Activated T-helper 2 cell treated with anti-CD3 and anti-CD28 coated beads, Interferon-gamma antibody, Interleukin-2, Interleukin-4, amounts not matched to agents 10 μg/mL and 5 μg/mL and 100 μg/mL, durations not matched to agents 14 hours and 24 hours and 36 hours (primary cell): ENCODE results near the gene TP73. TPM values are rescaled to one million over a fixed set of nuclear protein-coding genes. Genes with fewer than 3 reads are reported as not detected.
"Not testable (repeated sequence)": the region's sequence is repeated elsewhere in the genome, so short reads cannot be mapped to it uniquely, and the experiment has no call there.

Experiments used
- DNase-seq: peaks from one replicate; pipeline ENCODE4 v3.0.0; 2021; ENCODE audit warnings: low spot score
- H3K27ac Mint-ChIP-seq: one replicate; pipeline ENCODE4 v1.8.0; 2021; ENCODE audit warnings: mixed read lengths
- H3K27me3 Mint-ChIP-seq: one replicate; pipeline ENCODE4 v1.8.0; 2021; ENCODE audit warnings: low read depth, mixed read lengths
- H3K36me3 Mint-ChIP-seq: one replicate; pipeline ENCODE4 v1.8.0; 2021; ENCODE audit warnings: low read depth, mixed read lengths
- H3K4me1 Mint-ChIP-seq: one replicate; pipeline ENCODE4 v1.8.0; 2021; ENCODE audit warnings: low read depth, mixed read lengths
- H3K4me3 Mint-ChIP-seq: one replicate; pipeline ENCODE4 v1.8.0; 2021; ENCODE audit warnings: low read depth, mild to moderate bottlenecking, moderate library complexity, mixed read lengths
- H3K9me3 Mint-ChIP-seq: one replicate; pipeline ENCODE4 v1.8.0; 2021; ENCODE audit warnings: mixed read lengths
- intact Hi-C: fragments of 100-400 bp; cut with micrococcal nuclease; formaldehyde crosslinking; loops from one replicate; pipeline ENCODE4 v1.15.1; 2023
- total RNA-seq: library from RNA; stranded (reverse); gene quantifications from 2 replicates; pipeline ENCODE4 v1.2.3, GENCODE V29; 2022

The TP73 gene
- total RNA-seq, 1 donor from 2014 or later: 2.5 TPM

DNA sequence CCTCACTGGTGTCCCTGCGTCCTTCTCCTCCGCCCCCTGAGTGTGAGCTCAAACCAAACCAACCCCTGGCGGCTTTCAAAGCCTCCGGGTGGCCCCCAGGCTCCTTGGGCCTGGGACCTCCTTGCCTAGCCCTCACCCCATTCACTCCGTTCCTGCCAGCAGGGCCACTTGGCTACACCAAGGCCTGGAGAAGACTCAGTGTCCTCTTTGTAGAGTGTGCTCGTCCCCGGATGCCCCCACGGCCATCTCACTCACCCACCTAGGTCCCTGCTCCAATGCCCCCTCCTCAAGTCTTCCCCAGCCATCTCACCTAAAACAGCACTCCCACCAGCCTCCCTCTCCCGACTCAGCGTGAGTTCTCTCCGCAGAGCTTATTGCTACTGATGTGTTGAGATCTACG is 92.8 kb downstream of the TP73 start:
- Mint-ChIP-seq H3K27me3 (no peaks in the 10 kb centered on the region), H3K27ac (no peak overlapping the region), H3K36me3 (no peaks in the 10 kb centered on the region), H3K4me3 (no peak overlapping the region), H3K9me3 (no peaks in the 10 kb centered on the region), H3K4me1 (peaks cover 19% of the 10 kb centered on the region)
- intact Hi-C loops: no loop called here
- DNase-seq: no peak

DNA sequence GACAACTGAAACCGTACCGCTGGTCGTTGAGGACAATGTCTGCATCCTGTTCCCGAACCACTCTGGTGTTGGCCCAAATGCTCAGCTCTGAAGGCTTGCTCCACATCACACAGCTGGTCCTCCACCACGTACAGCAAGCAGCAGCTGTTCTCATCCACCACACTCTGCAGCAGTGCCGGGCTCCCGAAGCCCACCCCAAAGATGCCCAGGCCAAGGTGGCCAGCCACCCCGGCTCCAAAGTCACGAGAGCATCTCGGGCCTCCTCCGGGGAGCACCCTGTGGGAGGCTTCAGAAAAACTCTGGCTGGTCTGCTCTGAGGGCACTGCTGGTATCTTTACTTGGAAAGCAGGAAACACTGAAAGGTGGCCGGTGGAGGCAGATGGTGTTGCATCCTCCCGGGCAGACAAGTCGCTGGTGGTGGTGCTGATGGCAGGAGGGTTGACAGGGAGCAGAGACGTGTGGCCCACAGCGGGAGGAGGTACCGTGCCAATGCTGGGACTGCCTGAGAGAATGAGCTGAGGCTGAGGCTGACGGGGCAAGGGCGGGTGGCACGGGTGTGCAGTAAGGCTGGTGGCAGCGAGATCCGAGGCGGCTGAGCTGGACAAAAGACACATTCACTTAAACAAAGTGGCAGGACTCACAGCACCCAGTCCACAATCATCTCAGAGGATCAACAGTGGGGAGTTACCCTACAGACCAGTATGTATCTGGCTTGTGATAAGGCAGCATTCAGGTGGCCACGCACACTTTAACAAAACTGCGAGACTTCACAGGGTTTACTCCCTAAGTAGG is 93.5 kb downstream of the TP73 start:
- intact Hi-C loops: no loop called here
- H3K27me3 Mint-ChIP-seq: no peaks in the 10 kb centered on the region
- H3K27ac Mint-ChIP-seq: peak overlapping the region; percentile 24
- H3K9me3 Mint-ChIP-seq: no peaks in the 10 kb centered on the region
- no peaks in the 10 kb centered on the region for H3K36me3 Mint-ChIP-seq
- no peak for DNase-seq
- H3K4me3 Mint-ChIP-seq: peak overlapping the region; percentile 77
- peaks cover 19% of the 10 kb centered on the region for H3K4me1 Mint-ChIP-seq

DNA sequence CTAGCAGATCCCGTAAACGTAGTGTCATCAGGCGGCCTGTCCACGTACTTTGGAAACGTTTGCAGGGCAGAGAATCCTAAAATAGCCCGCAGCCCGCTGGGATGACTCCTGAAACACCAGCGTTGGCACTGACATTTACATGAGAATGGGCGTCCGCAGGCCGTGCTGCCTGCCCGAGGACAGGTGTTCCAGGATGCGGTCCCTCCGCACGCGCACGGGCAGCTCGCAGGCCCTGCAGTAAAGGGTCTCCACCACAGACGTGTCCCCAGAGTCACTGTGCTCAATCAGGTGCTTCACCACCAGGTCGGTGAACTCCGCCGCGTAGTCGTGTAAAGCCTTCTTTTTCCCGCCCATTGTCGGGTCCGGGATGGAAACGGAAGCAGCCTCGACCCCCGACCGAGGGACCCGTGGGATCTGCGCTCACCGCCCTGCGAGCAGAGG is 94.1 kb downstream of the TP73 start:
- Mint-ChIP-seq H3K4me3 (peak overlapping the region; percentile 77), H3K4me1 (peaks cover 19% of the 10 kb centered on the region), H3K27ac (no peak overlapping the region), H3K36me3 (no peaks in the 10 kb centered on the region), H3K9me3 (no peaks in the 10 kb centered on the region), H3K27me3 (no peaks in the 10 kb centered on the region)
- intact Hi-C loops: no loop called here
- DNase-seq: no peak

DNA sequence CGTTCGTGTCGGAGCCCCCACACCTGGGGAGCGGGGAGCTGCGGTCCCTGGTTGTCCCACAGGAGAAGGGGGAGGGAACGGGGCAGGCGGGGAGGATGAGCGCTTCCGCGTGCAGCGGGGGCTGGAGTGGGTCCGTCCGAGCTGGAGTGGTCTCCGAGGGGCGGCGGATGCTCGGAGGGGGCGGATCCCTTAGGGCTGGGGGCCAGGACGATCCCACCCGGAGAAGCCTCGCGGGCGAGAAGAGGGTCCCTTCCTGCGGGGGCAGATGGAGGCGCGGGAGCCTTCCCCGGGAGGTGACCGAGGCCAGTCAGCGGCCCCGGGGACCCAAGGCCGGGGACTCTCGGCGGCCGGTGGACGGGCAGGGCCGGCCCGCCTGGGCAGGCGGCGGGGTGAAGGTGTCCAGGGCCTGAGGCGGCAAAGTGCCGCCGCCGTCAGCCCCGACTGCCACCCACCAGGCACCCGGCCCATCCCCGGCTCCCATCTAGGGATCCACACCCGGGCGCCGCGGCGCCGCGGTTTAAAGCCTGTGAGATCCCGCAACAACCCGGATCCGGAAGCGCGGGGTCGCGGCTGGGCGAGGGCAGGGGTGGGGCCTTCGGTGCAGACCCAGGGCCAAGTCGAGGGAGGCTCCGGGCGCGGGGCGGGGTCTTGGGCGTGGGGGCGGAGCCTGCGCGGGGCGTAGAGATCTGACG is 94.7 kb downstream of the TP73 start:
- Mint-ChIP-seq H3K4me3 (peak overlapping the region; percentile 77), H3K9me3 (no peaks in the 10 kb centered on the region), H3K27me3 (no peaks in the 10 kb centered on the region), H3K36me3 (no peaks in the 10 kb centered on the region), H3K27ac (no peak overlapping the region), H3K4me1 (peaks cover 19% of the 10 kb centered on the region)
- peak; percentile 81 for DNase-seq
- intact Hi-C loops: no loop called here

DNA sequence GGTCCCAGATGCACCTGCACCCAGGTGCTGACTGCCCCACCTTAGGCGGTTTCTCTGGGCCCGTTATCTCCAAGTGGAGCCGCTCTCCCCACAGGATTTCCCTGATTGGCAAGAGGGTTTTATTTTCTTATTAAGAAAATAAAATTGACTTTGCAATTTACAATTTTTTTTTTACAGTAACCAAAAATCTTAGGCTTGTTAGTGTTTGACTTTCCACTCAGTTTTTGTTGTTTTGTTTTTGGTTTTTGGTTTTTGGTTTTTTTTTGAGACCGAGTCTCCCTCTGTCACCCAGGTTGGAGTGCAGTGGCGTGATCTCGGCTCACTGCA is 95.2 kb downstream of the TP73 start:
- Mint-ChIP-seq H3K4me1 (peaks cover 19% of the 10 kb centered on the region), H3K9me3 (no peaks in the 10 kb centered on the region), H3K4me3 (peak overlapping the region; percentile 71), H3K27me3 (no peaks in the 10 kb centered on the region), H3K27ac (no peak overlapping the region), H3K36me3 (no peaks in the 10 kb centered on the region)
- intact Hi-C loops: no loop called here
- DNase-seq: no peak

DNA sequence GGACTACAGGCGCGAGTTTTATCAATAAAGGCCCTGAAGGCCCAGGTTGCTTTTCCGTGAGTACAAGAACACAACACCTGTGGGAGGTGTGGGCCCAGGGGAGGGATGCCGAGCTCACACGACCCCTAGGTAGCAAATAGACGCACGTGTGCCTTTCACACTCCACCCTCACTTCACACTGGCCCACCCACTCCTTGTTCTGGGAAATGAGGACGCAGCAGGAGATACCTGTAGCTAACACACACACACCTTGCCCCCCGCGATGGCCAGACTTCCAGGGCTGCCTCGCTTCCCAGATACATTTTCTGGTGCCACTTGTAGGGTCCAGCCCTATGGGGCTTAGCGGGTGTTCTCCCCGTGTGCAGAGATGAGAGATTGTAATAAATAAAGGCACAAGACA is 95.6 kb downstream of the TP73 start:
- no peak overlapping the region for H3K27ac Mint-ChIP-seq
- no peaks in the 10 kb centered on the region for H3K27me3 Mint-ChIP-seq
- H3K4me3 Mint-ChIP-seq: peak overlapping the region; percentile 71
- H3K36me3 Mint-ChIP-seq: no peaks in the 10 kb centered on the region
- H3K9me3 Mint-ChIP-seq: no peaks in the 10 kb centered on the region
- DNase-seq: no peak
- peaks cover 19% of the 10 kb centered on the region for H3K4me1 Mint-ChIP-seq
- intact Hi-C loops: no loop called here

DNA sequence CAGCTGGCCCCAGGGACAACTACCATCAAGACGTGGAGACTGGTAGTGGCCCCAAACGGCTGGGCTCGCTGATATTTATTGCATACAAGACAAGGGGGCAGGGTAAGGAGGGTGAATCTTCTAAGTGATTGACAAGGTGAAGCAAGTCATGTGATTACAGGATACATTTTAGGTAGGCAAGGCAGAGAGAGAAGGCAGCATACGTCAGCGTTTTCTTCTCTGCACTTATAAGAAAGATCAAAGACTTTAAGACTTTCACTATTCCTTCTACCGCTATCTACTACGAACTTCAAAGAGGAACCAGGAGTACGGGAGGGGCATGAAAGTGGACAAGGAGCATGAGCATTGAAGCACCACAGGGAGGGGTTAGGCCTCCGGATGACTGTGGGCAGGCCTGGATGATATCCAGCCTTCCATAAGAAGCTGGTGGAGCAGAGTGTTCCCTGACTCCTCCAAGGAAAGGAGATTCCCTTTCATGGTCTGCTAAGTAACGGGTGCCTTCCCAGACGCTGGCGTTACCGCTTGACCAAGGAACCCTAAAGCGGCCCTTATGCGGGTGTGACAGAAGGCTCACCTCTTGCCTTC is 96.1 kb downstream of the TP73 start:
- H3K27ac Mint-ChIP-seq, H3K27me3 Mint-ChIP-seq, DNase-seq, H3K9me3 Mint-ChIP-seq, H3K36me3 Mint-ChIP-seq, intact Hi-C loops: not testable (repeated sequence)
- Mint-ChIP-seq H3K4me1 (peaks cover 19% of the 10 kb centered on the region), H3K4me3 (peak overlapping the region; percentile 44)

DNA sequence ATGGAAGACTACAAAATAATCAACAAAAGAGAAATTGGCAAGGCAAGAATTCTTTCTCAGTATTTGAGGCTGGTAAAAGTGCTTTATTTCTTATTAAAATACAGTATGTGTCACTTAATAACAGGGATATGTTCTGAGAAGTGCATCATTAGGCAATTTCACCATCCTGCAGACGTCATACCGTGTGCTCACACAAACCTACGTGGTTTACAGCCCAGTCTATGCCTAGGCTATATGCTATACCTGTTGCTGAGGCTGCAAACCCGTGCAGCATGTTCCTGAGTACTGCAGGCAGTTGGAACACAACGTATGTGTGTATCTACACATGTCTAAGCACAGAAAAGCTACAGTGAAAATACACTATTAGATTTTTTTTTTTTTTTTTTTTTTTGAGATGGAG is 97.2 kb downstream of the TP73 start:
- Mint-ChIP-seq H3K27me3 (no peaks in the 10 kb centered on the region), H3K4me1 (peaks cover 18% of the 10 kb centered on the region), H3K36me3 (no peaks in the 10 kb centered on the region), H3K9me3 (no peaks in the 10 kb centered on the region), H3K27ac (no peak overlapping the region), H3K4me3 (no peak overlapping the region)
- DNase-seq: no peak
- intact Hi-C loops: no loop called here

DNA sequence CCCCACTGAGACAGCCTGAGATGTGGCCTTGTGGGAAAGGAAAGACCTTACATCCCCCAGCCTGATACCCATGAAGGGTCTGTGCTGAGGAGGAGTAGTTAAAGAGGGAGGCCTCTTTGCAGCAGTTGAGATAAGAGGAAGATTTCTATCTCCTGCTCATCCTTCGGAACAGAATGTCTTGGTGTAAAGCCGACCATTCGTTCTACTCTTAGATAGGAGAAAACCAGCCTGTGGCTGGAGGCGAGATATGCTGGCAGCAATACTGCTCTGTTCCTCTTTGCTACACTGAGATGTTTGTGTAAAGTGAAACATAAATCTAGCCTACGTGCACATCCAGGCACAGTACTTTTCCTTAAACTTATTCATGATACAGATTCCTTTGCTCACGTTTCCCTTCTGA is 98.4 kb downstream of the TP73 start:
- no peak for DNase-seq
- H3K9me3 Mint-ChIP-seq: no peaks in the 10 kb centered on the region
- no peaks in the 10 kb centered on the region for H3K27me3 Mint-ChIP-seq
- no peaks in the 10 kb centered on the region for H3K36me3 Mint-ChIP-seq
- intact Hi-C loops: no loop called here
- H3K4me1 Mint-ChIP-seq: peaks cover 9% of the 10 kb centered on the region
- H3K27ac Mint-ChIP-seq: no peak overlapping the region
- H3K4me3 Mint-ChIP-seq: no peak overlapping the region

DNA sequence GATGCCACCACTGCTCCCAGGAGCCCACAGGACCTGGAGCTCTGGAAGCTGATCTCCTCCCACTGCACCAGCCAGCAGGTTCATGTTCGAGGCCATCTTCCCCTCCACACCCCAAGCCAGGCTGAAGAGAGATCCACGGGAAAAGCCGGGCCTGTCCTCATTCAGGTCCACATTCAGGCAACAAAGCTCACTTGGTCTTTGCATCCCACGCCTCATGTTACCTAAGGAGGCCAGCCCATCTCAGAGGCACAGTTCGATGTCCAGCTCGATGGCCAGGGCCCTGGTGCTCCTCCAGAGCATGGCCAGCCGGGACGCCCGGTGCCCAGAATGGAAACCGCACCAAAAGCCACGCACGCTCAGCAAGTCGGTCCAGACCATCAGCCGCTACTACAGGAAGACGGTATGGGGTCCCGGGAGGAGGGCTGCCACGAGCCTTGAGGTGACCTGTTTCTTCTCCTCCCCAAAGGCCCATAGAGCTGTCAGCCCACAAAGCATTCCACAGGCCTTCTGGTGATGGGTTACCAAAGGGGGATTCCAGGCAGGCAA is 100.2 kb downstream of the TP73 start, which contains the start of gene CCDC27:
Gene CCDC27, plus strand, starts transcription at position 51 of the 546 bp plus-strand sequence. Its CDS starts 32 bp downstream, at position 83.
- H3K9me3 Mint-ChIP-seq: no peaks in the 10 kb centered on the region
- intact Hi-C loops: no loop called here
- no peaks in the 10 kb centered on the region for H3K36me3 Mint-ChIP-seq
- peaks cover 6% of the 10 kb centered on the region for H3K4me1 Mint-ChIP-seq
- DNase-seq: no peak
- H3K27me3 Mint-ChIP-seq: no peaks in the 10 kb centered on the region
- H3K4me3 Mint-ChIP-seq: no peak within 1 kb of the TSS
- no peak within 1 kb of the TSS for H3K27ac Mint-ChIP-seq

DNA sequence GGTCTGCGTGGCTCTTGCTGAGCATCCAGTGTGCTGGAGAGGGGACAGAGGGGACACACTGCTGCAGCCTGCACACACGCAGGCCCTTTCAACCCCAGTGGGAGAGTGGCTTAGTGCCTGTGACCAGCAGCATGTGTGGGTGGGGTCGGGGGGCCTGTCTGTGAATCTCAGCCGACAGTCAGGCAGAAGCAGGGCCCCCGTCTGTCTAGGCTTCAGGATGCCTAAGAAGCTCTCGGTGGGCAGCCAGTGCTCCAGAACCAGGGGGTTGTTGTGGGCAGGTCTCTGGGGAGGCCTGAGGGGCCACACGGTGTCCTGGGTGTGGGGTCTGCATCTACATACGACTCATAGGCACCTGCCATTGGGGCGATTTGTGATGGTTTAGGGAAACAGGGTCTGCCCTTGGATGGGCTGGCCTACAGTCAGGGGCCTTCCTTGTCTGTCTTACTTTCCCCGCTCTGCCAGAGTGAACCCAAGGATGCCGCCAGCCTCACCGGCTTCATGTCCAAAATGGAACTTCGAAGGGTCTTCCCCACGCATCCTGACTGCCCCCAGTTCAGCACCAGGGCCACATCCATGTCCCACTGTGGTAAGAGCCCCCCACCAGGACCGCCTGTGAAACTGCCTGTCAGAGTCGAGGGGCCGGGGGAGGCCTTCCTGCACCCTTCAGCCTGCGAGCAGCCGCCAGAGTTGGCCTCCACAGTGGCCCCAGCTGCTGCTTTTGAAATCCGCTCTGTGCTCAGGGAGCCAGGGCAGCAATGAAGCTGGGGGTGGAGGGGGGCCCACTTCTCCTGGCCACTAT is 101.5 kb downstream of the TP73 start:
- DNase-seq: no peak
- Mint-ChIP-seq H3K9me3 (no peaks in the 10 kb centered on the region), H3K36me3 (no peaks in the 10 kb centered on the region), H3K4me1 (no peaks in the 10 kb centered on the region), H3K27ac (no peak overlapping the region), H3K4me3 (no peak overlapping the region), H3K27me3 (no peaks in the 10 kb centered on the region)
- intact Hi-C loops: no loop called here

DNA sequence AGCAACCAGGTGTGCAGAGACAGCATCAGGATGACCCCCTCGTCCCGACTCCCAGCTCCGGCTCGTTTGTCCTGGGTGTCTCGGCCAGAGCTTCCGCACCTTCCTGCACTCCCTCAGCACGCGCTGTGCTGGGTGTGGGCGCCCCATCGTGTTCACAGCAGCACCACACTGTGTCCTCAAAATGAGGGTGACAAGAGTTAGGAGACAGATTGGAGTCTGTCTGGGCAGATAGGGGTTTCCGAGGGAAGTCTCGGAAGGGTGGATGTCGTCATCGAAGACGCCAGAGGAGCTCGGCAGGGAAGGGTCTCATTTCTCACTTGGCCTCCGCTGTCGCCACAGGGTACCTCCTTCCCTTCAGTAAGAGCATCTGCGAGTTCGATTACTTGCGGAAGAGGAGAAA is 104.1 kb downstream of the TP73 start:
- H3K36me3 Mint-ChIP-seq: no peaks in the 10 kb centered on the region
- peaks cover 3% of the 10 kb centered on the region for H3K27me3 Mint-ChIP-seq
- H3K4me3 Mint-ChIP-seq: no peak overlapping the region
- intact Hi-C loops: no loop called here
- no peaks in the 10 kb centered on the region for H3K9me3 Mint-ChIP-seq
- no peaks in the 10 kb centered on the region for H3K4me1 Mint-ChIP-seq
- no peak for DNase-seq
- no peak overlapping the region for H3K27ac Mint-ChIP-seq
